ENCODE data around the gene TNNI2. TPM values are rescaled to one million over a fixed set of nuclear protein-coding genes. Genes with fewer than 3 reads are reported as not detected.

The TNNI2 gene
- total and polyA plus RNA-seq, 2 experiments from 2014 or later: 0.73 to 5.5 TPM

- no peak for DNase-seq (ENCODE audit: low spot score)
- H3K27me3 ChIP-seq: no peaks in the 10 kb centered on the region
- H3K9me2 ChIP-seq (replicated peaks; ENCODE audit: insufficient read depth): no peaks in the 10 kb centered on the region
- H3K9me3 ChIP-seq (ENCODE audit: low read depth): no peaks in the 10 kb centered on the region
- H3K4me3 ChIP-seq: no peak overlapping the region
- H2AFZ ChIP-seq: no peak overlapping the region
- H3K27ac ChIP-seq: no peak overlapping the region
- no peaks in the 10 kb centered on the region for H3K4me1 ChIP-seq (ENCODE audit: insufficient read depth)
- 93% methylated on average over 8 of the region's 8 CpGs for WGBS (ENCODE audit: low lambda C conversion rate, missing lambda C conversion rate)
- H4K20me1 ChIP-seq (ENCODE audit: insufficient read depth, poor library complexity, severe bottlenecking): no peaks in the 10 kb centered on the region
- no peak overlapping the region for H3K4me2 ChIP-seq
- H3K36me3 ChIP-seq (replicated peaks; ENCODE audit: insufficient read depth, low read depth): no peaks in the 10 kb centered on the region
- no peaks in the 10 kb centered on the region for H3K79me2 ChIP-seq
- no peak for TF ChIP-seq EZH2phosphoT487 (IDR thresholded peaks at IDR 0.05; ENCODE audit: low read depth, severe bottlenecking, unreplicated experiment)
- TF ChIP-seq EZH2 (IDR thresholded peaks at IDR 0.05; ENCODE audit: borderline replicate concordance): no peak
- no peak for TF ChIP-seq CTCF (IDR thresholded peaks at IDR 0.05; ENCODE audit: poor library complexity)
These were observed 23.5 kb upstream of the TNNI2 start for GRCh38 chr11:1815311-1815710.

GRCh38 chr11:1815751-1816150, 23.0 kb upstream of the TNNI2 start:
- no peak for DNase-seq (ENCODE audit: low spot score)
- Histone ChIP-seq H3K36me3 (replicated peaks; ENCODE audit: insufficient read depth, low read depth) (no peaks in the 10 kb centered on the region), H3K4me3 (no peak overlapping the region), H4K20me1 (ENCODE audit: insufficient read depth, poor library complexity, severe bottlenecking) (no peaks in the 10 kb centered on the region), H3K9me3 (ENCODE audit: low read depth) (no peaks in the 10 kb centered on the region), H3K27me3 (no peaks in the 10 kb centered on the region), H3K4me2 (no peak overlapping the region), H3K79me2 (no peaks in the 10 kb centered on the region), H2AFZ (no peak overlapping the region), H3K27ac (no peak overlapping the region), H3K9me2 (replicated peaks; ENCODE audit: insufficient read depth) (no peaks in the 10 kb centered on the region), H3K4me1 (ENCODE audit: insufficient read depth) (no peaks in the 10 kb centered on the region)
- TF ChIP-seq CTCF (IDR thresholded peaks at IDR 0.05; ENCODE audit: poor library complexity) (no peak), EZH2phosphoT487 (IDR thresholded peaks at IDR 0.05; ENCODE audit: low read depth, severe bottlenecking, unreplicated experiment) (no peak), EZH2 (IDR thresholded peaks at IDR 0.05; ENCODE audit: borderline replicate concordance) (no peak)
- 93% methylated on average over 7 of the region's 7 CpGs for WGBS (ENCODE audit: low lambda C conversion rate, missing lambda C conversion rate)

GRCh38 chr11:1817000-1817399, 21.8 kb upstream of the TNNI2 start:
- Histone ChIP-seq H4K20me1 (ENCODE audit: insufficient read depth, poor library complexity, severe bottlenecking) (no peaks in the 10 kb centered on the region), H2AFZ (no peak overlapping the region), H3K4me1 (ENCODE audit: insufficient read depth) (no peaks in the 10 kb centered on the region), H3K27me3 (no peaks in the 10 kb centered on the region), H3K27ac (no peak overlapping the region), H3K79me2 (no peaks in the 10 kb centered on the region), H3K9me2 (replicated peaks; ENCODE audit: insufficient read depth) (no peaks in the 10 kb centered on the region), H3K4me2 (no peak overlapping the region), H3K4me3 (no peak overlapping the region), H3K9me3 (ENCODE audit: low read depth) (no peaks in the 10 kb centered on the region), H3K36me3 (replicated peaks; ENCODE audit: insufficient read depth, low read depth) (no peaks in the 10 kb centered on the region)
- WGBS (ENCODE audit: low lambda C conversion rate, missing lambda C conversion rate): 92% methylated on average over 5 of the region's 5 CpGs
- TF ChIP-seq CTCF (IDR thresholded peaks at IDR 0.05; ENCODE audit: poor library complexity): no peak
- no peak for TF ChIP-seq EZH2phosphoT487 (IDR thresholded peaks at IDR 0.05; ENCODE audit: low read depth, severe bottlenecking, unreplicated experiment)
- TF ChIP-seq EZH2 (IDR thresholded peaks at IDR 0.05; ENCODE audit: borderline replicate concordance): no peak
- DNase-seq (ENCODE audit: low spot score): no peak

- Histone ChIP-seq H3K4me2 (no peak overlapping the region), H3K4me1 (ENCODE audit: insufficient read depth) (no peaks in the 10 kb centered on the region), H3K9me3 (ENCODE audit: low read depth) (no peaks in the 10 kb centered on the region), H3K27ac (no peak overlapping the region), H3K4me3 (no peak overlapping the region), H3K9me2 (replicated peaks; ENCODE audit: insufficient read depth) (no peaks in the 10 kb centered on the region), H3K79me2 (no peaks in the 10 kb centered on the region), H3K27me3 (no peaks in the 10 kb centered on the region), H4K20me1 (ENCODE audit: insufficient read depth, poor library complexity, severe bottlenecking) (no peaks in the 10 kb centered on the region), H3K36me3 (replicated peaks; ENCODE audit: insufficient read depth, low read depth) (no peaks in the 10 kb centered on the region), H2AFZ (no peak overlapping the region)
- no peak for DNase-seq (ENCODE audit: low spot score)
- no peak for TF ChIP-seq CTCF (IDR thresholded peaks at IDR 0.05; ENCODE audit: poor library complexity)
- no peak for TF ChIP-seq EZH2 (IDR thresholded peaks at IDR 0.05; ENCODE audit: borderline replicate concordance)
- TF ChIP-seq EZH2phosphoT487 (IDR thresholded peaks at IDR 0.05; ENCODE audit: low read depth, severe bottlenecking, unreplicated experiment): no peak
- 67% methylated on average over 1 of the region's 1 CpG for WGBS (ENCODE audit: low lambda C conversion rate, missing lambda C conversion rate)
These were observed 21.3 kb upstream of the TNNI2 start for GRCh38 chr11:1817511-1817910.

Measured in hepatocyte (in vitro differentiated cells).